ENCODE measurements around the gene C2CD2L.

DNA sequence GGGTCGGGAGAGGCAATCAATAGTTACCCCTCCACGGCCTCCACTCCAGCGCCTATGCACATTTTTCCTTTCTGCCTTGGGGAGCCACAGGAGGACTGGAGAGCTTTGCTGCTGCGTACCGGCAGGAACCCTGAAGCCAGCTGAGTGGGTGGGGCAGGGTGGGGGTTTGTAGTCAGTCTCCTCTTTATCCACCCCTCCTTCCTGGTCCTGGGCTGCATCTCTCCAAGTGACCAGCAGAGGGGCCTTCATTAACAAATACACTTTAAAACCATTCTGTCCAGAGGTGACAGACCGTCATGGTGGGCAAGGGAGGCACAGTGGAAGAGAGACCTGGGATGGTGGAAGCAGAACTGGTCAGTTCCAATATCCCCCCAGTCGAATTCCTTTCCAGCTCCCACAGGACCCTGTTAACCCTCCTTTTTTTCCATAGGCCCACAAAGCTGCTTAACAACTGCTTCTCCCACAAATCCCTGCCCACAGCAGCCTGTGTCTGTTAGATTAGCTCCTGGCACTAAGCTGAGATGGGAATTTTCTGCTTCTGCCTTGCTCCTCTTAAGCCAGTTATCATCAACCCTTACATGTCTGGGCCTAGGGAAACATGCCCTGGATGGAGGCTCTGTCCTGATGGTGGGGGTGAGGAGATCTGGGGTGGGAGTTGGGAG is 37.8 kb downstream of the C2CD2L start:
- peak; percentile 60 to 64 for TF ChIP-seq CTCF (conservative IDR thresholded peaks at IDR 0.05 in 1 of 2, IDR thresholded peaks at IDR 0.05 in 1 of 2; ENCODE audit: low read depth in 1 of 2, low read length in 2 of 2)
- TF ChIP-seq EZH2 (IDR thresholded peaks at IDR 0.05; ENCODE audit: low read length, missing control alignments), result no peak

Measured in fibroblast of lung (primary cell).